ENCODE measurements around the gene PGBD1.
"Not testable (repeated sequence)": the region's sequence is repeated elsewhere in the genome, so short reads cannot be mapped to it uniquely, and the experiment has no call there.

PGBD1 gene

GRCh38 chr6:28267695-28268059 is 13.7 kb upstream of the PGBD1 start:
- DNase-seq (ENCODE audit: low read depth, low spot score) = no peak

DNA sequence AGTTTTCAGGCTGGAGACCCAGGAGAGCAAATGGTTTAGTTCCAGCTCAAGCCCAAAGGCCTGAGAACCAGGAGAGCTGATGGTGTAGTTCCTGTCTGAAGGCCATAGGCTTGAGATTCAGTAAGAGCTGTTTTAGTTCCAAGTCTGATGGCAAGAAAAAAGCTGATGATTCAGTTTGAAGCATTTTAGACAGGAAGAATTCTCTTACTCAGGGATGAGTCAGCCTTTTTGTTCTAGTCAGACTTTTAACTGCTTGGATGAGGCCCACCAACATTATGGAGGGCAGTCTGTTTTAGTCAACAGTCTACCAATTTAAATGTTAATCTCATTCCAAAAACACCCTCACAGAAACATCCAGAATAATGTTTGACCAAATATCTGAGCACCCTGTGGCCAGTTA is 11.9 kb upstream of the PGBD1 start:
- DNase-seq (ENCODE audit: low read depth, low spot score) = no peak

DNA sequence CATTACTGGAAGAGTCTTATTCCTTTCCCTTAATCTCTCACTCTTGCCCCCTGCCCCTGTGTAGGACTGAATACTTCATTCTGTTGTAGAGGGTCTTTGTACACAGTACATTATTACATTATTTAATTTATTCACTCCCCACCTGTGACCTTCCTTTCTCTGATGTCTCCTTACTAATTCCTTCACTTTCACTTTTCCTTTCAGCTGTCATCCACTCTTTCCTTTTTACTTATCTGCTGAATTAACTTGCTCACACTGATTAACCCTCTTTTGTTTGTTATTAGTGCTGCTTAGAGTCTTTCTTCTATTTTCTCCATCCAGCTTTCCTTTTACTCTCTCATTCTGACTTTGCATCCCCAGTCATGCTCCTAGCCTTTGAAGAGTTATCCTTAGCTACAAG is 6.5 kb upstream of the PGBD1 start:
- DNase-seq (ENCODE audit: low read depth, low spot score) = no peak

DNA sequence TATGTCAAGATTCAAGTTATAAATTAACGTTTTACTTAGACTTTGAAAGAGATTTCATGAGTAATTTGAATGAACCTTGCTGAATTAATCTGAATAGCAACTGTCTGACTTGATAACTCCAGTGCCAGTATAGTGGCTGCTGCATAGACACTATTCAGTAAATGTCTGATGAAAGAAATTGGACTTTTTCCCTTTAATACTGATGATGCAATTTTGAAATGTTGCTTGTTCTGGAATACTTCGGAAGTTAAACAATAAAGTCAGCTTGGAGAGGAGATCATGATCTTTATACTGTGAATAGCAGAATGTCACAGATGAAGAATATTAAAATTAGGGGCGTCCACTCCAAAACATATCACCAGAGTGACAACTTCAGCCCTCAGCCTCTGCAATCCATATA is 3.6 kb upstream of the PGBD1 start:
- no peak for DNase-seq (ENCODE audit: low read depth, low spot score)

- no peak for DNase-seq (ENCODE audit: low read depth, low spot score)
Measured at GRCh38 chr6:28280595-28281287, 631 bp upstream of the PGBD1 start.

DNA sequence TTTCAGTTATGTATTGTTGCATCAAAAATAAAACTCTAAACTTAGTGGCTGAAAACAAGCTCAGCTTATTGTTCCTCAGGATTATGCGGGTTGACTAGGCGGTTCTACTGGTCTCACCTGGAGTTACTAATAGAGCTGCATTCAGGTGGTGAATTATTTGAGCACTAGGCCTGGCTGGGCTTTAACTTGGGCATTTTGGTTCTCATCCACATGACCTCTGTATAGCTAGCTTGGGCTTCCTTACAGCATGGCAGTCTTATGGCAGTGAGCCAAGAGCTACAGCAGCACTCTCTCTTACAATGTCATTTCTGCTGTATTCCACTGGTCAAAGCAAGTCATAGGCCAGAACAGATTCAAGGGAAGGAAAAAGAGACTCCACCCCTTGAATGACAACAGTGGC is 1.6 kb downstream of the PGBD1 start:
- no peak for DNase-seq (ENCODE audit: low read depth, low spot score)

- no peak for DNase-seq (ENCODE audit: low read depth, low spot score)
Measured at GRCh38 chr6:28291573-28291972, 10.2 kb downstream of the PGBD1 start.

- no peak for DNase-seq (ENCODE audit: low read depth, low spot score)
Measured at GRCh38 chr6:28295326-28295725, 14.0 kb downstream of the PGBD1 start.

DNA sequence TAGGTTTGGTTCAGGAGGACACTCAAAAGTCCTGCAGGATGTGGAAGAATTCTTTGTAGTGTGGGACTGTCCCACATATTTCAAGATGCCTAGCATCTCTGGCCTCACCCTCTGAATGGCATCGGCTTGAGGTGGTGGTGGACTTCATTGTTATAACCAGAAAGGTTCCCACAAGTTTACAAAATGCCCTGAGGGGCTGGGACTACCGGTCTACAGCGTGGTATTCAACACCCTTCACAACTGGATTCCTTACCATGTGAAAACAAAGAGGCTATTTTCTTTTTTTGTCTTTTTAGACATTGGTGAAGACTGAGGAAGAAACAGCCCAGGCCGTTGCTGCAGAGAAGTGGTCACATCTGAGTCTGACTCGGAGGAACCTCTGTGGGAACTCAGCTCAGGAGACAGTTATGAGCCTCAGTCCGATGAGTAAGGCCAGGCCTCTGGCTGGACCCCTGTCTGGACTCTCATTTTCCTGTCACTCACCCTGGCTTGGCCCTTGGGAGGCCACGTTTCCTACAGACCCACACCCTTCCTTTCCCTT is 15.2 kb downstream of the PGBD1 start:
- no peak for DNase-seq (ENCODE audit: low read depth, low spot score)

DNA sequence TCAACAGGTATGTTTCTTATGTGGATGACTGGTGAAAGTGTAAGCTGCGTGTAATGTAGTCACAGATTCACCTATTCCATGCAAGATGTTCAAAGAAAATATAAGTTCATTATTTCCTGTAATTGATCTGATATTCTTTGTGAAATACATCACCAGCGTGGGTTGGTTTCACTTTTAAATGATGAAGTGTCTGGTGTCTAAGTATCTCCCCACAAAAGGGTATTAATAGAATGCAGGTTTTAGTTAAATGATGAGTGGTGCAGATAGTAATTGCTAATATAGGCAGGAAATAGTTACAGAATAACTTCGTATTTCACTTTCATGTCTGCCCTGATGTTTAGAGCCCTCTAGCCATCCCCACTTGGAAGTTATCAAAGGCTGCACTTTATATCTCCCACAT is 22.2 kb downstream of the PGBD1 start:
- no peak for DNase-seq (ENCODE audit: low read depth, low spot score)

DNA sequence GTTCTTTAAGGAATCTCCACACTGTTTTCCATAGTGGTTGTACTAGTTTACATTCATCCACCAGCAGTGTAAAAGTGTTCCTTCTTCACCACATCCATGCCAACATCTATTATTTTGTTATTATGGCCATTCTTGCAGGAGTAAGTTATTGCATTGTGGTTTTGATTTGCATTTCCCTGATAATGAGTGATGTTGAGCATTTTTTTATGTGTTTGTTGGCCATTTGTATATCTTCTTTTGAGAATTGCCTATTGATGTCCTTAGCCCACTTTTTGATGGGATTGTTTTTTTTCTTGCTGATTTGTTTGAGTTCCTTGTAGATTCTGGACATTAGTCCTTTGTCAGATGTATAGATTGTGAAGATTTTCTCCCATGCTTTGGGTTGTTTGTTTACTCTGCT is 25.0 kb downstream of the PGBD1 start:
- not testable (repeated sequence) for DNase-seq (ENCODE audit: low read depth, low spot score)

DNA sequence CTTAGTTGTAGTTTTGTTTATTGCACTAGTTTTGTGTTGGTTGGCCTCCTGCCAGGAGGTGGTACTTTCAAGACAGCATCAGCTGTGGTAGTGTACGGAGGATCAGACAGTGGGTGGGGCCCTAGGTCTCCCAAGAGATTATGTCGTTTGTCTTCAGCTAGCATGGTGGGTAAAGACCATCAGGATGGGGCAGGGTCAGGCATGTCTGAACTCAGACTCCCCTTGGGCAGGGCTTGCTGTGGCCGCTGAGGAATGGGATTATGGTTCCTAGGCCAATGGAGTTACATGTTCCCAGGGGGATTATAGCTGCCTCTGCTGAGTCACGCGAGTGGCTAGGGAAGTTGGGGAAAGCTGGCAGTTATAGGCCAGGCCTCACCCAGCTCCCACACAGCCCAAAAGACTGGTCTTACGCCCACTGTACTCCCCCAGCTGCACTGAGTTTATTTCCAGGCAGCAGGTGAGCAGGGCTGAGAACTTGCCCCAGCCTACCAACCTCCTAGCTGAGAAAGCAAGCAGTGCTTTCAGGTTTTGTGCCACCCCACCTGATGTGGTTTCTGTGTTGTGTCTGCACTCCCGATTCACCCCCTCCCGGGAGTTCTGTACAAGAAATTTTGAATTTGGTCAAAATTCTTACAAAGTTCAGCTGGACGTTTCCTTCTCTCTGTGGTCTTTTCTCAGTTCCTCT is 29.9 kb downstream of the PGBD1 start:
- DNase-seq (ENCODE audit: low read depth, low spot score) = no peak

- DNase-seq (ENCODE audit: low read depth, low spot score) = no peak
Measured at GRCh38 chr6:28312939-28313338, 31.6 kb downstream of the PGBD1 start.

- no peak for DNase-seq (ENCODE audit: low read depth, low spot score)
Measured at GRCh38 chr6:28315628-28316027, 34.3 kb downstream of the PGBD1 start.

GRCh38 chr6:28317866-28318265 is 36.5 kb downstream of the PGBD1 start:
- not testable (repeated sequence) for DNase-seq (ENCODE audit: low read depth, low spot score)

DNA sequence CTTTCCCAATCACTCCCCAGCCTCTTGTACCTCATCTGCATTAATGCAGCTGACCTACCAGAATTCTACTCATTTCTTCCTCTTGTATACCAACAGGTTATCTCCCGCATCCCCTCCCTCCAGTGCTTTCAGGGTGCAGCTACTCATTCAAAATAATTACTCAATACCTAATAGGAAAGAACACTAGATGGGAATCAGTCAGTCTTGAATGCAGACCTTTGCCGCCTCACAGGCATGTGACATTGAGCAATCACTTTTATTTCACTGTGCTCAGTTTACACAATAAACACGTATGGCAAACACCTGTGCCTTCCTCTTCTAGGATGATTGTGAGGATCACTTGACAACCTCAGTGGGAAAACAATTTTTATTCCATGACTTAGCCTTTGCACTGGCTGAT is 41.3 kb downstream of the PGBD1 start:
- DNase-seq (ENCODE audit: low read depth, low spot score) = no peak

GRCh38 chr6:28323813-28324424 is 42.5 kb downstream of the PGBD1 start:
- no peak for DNase-seq (ENCODE audit: low read depth, low spot score)

DNA sequence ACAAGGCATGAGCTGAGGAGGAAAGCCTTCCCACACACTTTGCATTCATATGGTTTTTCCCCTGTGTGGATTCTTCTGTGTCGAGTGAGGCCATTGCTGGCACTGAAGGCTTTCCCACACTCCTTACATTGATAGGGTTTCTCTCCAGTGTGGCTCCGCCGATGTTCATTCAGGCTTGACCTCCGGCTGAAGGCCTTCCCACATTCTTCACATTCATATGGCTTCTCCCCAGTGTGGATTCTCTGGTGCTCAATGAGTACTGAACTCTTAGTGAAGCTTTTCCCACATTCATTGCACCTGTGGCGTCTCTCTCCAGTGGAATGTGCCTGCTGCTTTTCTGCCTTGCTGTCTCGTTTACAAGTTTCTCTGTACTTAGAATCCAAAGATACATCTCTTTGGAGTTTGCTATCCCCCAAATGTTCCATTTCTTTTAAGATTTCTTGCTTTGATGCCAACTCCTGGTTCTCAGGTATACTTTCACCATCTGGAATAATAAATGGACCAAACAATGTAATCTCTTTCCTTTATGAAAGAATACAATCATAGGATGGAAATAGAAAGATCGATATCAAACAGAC is 45.1 kb downstream of the PGBD1 start:
- DNase-seq (ENCODE audit: low read depth, low spot score) = no peak

- no peak for DNase-seq (ENCODE audit: low read depth, low spot score)
Measured at GRCh38 chr6:28330041-28330440, 48.7 kb downstream of the PGBD1 start.

- no peak for DNase-seq (ENCODE audit: low read depth, low spot score)
Measured at GRCh38 chr6:28333047-28333446, 51.7 kb downstream of the PGBD1 start.

DNA sequence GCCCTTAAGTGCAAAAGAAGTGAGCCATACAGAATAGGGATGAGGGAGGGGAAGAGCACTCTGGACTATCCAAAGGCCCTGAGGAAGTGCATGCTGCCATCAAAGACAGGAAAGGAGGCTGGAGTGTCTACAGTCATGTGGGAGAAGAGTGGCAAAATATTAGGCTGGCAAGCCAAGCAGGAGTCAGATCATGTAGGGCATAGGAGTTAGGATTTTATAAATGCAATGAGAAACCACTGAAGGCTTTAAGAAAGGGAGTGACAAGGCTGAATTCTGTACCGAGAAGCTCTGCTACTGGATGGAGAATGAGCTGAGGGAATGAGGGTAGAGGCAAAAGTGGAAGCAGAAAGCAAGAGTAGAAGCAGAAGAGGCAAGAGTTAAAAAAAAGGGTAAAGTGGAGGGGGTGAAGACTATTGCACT is 52.2 kb downstream of the PGBD1 start:
- no peak for DNase-seq (ENCODE audit: low read depth, low spot score)

DNA sequence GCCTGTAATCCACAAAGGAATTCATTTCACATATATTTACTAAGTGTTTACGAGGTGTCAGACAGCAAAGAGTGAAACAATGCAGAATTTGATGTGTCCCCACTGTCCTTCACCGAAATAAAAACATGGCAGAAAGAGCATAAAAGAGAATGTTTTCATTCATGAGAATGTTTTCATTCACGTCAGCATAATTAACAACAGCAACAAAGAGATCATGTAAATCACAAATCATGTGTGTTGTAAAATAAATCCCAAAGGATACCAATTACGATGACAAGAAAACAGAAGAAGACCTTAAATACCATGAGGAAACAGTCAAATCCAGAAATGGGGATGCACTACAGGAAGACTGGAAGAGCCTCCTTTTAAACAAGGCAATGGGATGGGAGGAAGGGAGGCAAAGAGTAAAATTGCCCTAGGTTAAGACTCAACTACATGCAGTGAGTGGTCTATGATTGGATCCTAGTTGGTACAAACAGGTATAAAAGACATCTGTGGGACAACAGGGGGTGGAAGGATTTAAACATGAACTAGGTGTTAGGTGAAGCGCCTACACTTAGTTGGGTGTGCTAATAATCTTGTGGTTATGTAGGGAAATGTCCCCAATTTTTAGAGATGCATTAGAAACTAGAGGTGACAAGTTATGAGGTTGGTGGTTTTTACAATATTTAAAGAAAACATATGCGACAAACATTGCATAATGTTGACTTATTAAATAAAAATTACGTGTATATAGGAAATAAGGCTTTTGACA is 53.1 kb downstream of the PGBD1 start:
- no peak for DNase-seq (ENCODE audit: low read depth, low spot score)
